ENCODE data around the gene MEGF6.

MEGF6 gene

DNA sequence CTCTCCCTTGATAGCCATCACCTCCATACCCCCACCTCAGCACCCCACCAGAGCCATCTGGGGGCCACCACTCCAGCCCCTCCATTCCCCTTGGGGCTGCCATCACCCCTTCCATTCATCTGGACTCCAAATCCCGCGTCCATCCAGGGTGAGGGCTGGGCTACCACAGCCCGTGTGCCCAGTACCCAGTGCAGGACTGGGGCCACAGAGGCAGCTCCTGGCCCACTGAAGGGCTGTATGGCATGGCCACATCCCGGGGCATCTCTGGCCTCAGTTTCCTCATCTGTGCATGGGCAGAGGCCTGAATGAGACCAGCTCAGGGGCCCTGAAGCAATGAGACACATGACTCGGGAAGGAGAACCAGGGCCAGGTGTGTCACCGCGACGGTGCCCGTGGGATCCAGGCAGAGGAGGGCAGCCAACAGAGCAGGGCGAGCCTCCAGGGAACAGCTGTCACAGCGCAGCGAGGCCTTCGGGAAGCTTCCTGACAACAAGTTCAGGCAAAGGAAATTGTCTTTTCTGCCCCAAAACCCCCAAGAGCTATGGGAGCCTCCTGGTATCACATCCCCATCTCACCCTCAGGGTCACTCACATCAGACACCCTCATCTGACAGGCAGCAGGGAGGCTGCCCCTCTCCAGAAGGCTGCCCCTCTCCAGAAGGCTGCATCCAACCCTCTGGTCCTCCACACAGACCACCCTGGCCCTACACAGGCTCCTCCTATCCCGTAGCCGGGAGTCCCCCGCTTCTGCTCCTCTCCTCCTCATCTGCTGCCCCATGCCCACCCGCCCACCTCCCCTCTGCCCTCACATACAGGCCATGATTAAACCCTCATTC lies 76.3 kb downstream of the MEGF6 start:
- no peak for DNase-seq

DNA sequence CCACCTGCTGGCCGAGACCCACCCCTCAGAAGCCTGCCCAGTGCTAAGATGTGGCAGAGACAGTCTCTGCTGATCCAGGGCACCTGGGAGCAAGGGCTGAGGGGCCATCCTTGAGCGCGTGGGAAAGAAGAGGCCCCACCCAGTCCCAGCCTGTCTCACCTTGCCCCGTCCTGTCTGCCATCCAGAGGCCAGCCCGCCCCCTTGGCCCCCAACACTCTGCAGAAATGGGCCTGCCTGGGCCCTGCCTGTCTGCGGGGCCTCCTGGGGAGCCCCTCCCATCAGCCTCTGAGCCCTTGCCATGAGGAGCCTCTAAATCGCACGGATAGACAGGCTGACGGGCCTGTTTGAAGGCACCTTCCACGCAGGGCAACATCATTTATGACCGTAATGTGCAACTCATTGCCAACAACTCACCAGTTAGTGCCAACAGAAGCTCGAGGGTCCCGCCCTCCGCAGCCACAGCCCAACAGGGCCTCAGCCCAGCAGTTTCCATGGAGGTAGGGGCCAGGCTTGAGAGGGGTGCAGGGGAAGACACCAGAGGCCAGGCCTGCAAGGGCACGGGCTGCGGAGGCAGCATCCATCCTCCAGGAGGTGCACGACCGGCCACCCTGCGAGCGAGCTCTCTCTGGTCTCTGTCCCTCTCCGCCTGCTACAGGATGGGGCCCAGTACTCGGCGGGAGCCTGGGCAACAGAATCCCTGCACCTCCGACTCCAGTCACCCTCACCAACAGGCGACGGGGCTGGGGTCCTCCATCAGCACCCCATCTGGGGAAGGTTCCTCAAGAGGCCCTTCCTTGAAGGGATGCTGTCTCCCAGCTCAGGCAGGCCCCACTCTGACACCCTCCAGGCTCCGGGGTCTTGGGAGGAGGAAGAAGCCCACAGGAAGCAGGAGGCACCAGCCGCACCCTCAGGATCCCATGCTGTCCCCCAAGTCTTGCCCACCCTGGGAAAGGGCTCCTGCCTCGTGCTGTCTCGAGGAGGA lies 78.0 kb downstream of the MEGF6 start:
- no peak for DNase-seq

DNA sequence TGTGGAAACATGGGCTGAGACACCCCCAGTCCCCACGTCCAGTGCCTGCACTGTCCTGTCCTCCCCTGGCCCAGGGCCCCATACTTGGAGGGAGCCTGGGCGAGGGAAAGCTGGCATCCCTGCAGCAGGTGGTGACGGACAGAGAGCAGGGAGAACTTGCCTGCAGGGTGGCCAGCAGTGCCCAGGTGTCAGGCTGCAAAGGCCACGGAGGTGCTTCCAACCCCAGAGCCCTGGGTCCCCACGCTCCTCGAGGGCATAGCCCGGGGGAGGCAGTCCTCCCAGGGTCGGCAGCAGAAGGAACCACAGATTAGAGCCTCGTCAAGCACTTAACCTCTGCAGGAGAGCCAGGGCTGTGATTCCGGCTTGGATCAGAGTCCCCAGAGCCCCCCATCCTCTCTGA lies 79.4 kb downstream of the MEGF6 start:
- DNase-seq, result no peak

DNA sequence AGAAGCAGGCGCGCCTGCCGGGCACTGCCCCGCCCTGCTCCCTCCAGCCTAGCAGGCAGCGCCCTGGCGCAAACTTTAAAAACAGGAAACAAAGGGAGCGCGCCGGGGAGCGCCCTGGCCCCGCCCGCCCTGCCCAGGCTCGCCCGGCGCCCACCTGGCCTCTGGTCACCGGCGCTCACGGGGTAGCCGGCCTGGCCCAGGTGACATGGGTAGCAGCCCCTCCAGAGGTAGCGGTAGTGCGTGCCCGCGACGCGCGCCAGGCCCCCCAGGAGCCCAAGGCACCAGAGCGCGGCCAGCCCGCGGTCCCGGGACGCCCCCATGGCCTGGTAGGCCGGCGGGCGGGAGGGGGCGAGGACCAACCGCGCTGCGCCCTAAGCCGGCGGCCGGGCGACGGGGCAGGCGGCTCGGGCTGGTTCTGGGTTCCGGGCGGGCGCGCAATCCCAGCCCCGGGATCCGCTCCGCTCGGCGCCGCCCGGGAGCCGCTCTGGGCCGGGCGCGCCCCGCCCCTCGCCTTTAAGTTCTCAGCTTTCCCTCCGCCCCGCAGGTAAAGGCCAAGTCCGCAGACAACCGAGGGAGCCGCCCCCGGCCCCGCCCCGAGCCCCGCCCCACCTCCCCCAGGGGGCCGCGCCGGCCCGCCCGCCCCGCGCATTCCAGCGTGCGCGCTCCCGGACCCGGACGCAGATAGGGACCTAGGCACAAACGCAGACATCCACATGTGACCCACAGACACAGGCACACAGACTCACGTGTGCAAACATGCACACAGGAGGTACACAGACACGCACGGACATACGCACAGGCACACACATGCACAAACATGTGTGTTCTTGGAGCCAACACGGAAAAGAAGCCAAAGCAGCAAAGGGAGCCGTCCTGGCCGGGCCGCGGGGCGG lies 80.1 kb downstream of the MEGF6 start:
- DNase-seq, result peak; percentile 81

DNA sequence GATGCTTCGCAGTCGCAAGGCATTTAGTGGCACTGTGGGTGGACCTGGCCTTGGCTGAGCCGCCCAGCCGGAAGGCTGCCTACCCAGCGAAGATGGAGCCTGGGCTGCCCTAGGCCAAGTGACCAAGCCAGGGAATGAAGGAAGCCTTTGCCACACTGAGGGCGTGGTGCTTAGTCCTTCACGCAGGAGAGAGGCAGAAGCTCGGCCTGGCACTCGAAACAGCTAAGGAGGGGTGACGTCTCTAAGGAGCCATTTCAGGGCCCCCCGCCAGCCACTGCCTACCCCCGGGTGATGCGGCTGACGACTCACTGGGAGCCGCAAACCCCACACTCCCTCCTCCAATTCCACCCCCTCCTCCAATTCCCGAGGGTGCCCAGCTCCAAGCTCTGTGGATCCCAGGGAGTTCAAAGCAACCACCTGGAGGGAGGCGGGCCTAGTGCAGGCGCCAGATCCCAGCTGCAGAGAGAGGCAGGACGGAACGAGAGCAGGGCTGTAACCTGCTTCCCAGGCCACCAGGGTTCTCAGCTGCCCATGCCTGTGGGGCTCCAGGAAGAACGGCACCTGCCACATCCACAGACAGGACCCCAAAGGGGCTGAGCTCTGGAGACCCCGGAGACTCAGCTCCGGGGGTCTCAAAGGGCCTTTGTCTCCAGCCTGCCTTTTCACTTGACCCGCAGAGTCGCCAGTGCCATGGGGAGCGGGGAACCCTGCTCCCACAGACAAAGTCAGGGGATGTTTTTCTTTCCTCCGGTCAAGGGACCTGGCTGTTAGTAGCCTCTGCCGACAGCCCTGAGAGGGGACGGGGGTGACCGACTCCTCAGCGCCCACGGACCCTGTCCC lies 81.0 kb downstream of the MEGF6 start:
- no peak for DNase-seq

DNA sequence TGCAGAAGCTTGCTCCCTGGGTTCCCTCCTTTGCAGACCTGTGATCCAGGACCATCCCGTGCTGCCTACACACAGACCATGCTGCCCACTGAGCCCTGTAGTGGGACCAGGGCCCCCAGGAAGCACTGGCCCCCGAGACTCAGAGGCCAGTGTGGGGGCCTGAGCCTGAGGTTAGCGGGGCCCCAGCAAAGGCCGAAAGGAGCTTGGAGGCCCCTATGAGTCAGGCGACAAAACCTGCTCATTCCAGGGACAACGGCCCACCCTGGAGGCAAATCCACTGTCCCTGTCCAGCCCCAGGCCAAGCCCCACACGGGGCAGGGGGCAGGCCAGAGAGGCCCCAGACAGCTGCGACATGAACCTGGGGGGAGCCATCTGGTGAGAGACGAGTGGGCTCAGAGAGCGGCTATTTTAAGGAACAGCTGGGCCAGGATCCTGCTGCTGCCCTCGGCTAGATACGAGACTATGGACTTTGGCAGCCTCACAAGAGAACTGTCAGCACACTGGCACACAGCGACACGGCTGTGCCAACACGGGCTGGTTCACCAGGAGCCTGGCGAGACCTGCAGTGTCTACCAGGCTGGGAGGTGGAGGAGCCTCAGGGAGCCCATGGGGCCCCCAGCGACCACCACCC lies 82.1 kb downstream of the MEGF6 start:
- no peak for DNase-seq

DNA sequence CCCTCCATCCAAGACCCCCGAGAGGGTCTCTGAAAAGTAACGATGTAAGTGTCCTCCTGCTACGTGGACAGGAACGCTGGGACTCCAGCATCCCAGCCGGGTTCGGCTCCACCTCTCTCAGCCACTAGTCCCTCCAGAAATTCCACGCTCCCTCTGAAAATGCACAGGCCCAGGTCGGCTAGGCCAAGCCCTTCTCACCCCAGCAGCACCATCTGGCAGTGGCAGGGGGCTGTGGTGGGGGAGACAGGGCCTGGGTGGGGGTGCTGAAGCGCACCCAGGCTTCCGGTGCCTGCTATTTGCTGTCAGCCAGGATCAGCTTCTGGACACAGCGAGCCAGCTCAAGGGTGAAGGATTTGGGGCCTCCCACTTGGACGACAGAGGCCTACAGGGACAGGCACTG lies 83.5 kb downstream of the MEGF6 start:
- no peak for DNase-seq

DNA sequence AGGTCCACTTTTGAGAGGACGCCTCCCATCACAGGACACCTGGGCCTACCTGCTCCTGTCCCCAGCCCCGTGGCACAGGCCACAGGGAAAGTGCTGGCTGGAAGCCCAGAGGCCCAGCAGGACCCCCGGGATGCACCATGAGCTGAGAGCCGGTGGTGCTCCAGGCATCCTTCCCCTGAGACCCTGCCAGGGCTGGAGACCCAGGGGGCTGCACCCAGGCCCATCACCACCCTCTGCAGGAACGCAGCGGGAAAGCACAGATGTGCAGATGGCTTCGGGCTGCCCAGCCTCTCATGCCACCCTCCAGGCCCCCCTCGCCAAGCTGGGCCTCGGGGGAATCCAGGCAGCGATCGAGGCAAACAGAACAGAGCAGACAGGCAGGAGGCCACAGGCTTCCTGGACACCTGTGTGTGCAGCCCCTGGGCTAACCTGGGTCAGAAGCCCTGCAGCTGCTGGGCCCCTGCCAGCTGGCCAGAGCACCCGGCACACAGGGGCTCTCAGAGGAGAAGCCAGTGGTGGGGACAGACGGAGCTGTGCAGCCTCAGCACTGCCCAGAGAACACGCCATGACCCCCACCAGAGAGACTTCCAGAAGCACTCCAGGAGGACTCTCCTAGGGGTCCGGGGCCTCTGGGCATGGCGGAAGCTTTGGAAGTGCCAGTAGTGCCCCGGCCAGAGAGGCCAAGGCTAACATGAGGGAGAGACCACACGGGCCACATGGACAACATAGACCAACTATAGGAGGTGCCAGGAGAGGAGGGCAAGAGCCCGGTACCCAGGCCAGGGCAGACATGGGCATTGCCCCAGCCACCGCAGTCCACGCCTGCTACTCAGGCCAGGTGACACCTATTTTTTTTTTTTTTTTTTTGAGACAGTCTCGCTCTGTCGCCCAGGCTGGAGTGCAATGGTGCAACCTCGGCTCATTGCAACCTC lies 85.5 kb downstream of the MEGF6 start:
- DNase-seq, result no peak

DNA sequence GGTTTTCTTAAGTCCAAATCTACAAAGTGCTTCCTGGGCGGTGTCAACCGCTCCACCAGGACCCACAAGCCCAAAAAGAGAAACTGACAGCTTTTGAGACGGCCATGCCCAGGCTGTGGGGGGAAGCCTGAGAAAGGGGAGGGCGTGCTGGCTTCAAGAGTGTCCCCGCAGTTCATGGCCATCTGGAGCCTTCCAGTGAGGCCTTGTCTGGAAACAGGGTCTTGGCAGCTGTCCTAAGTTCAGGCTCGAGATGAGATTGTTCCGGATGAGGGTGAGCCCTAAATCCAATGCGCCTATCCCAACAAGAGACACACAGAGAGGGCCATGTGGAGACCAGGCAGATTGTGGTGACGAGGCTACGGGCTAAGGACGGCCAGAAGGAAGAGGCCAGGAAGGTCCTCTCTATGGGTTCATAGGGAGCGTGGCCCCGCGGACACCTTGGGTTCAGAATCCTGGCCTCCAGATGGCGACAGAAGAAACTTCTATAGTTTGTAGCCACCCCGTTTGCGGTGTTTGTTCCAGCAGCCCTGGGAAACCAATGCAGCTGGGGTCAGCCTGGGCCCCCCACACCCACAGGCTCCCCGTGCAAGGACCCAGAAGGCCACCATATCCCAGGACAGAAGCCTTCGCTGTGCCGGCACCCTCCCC lies 86.6 kb downstream of the MEGF6 start:
- no peak for DNase-seq

DNA sequence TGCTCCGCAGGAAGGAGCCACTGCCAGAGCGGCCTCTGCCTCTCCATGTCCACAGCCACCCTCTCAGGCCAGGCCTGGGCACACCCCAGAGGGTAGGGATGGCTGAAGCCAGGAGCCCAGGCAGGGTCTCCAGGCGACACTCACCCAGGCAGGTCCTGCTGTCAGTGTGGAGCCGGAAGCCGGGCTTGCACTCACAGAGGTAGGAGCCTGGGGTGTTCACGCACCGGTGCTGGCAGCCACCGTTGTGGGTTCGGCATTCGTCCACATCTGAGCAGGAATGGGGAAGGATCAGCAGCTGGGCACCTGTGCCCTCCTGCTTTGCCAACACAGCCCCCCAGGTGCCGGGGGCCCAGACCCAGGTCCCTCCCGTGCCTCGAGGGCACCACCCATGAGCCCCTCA lies 87.3 kb downstream of the MEGF6 start:
- no peak for DNase-seq

DNA sequence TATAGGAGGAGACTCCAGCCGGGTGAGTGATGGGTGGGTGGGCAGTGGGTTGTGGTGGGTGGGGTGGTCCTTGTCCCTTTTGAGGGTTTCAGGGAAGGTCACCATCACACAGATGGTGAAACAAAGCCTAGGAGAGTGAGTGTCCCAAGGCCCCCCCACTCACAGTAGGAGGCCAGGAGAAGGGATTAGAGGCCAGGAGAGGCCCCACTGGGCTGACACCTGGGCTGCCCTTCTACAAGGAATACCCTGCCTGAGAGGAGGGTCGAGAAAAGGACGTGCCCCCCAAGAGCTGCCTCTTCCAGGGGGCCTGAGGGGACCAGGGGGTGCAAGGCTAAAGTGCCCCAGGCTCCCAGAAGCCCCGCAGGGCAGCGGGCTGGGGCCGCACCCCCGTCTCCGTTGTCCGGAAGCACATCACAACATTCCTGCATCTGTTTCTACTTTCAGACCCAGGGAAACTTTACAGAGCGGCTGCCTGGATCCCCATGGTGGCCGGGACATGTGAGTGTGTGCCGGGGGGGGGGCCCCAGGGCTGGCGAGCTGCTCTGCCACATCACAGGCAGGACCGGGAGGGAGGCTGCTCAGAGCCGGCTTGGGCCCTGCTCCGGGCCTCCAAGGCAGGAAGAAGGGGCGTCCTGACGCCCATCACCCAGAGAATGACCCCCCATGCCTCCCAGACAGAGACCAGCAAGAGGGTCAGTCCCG lies 88.6 kb downstream of the MEGF6 start:
- DNase-seq, result no peak

DNA sequence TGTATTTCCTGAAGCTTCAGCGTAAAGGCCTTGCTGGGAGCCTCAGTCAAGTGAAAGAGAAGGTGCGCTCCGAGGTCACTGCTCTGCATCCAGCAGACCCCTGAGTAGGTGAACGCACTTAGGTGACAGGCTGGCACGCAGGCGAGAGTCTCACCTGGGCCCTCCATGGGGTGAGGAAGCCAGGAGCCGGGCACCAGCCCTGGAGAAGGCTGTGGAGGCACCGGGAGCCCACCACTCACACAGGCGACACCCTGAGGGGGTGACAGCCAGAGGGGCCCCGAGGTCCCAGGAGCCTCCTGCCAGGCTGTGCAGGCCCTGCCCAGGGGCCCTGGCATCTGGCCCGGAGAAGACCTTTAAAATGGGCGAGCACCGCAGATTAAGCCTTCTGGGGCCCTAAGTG lies 89.2 kb downstream of the MEGF6 start:
- no peak for DNase-seq

DNA sequence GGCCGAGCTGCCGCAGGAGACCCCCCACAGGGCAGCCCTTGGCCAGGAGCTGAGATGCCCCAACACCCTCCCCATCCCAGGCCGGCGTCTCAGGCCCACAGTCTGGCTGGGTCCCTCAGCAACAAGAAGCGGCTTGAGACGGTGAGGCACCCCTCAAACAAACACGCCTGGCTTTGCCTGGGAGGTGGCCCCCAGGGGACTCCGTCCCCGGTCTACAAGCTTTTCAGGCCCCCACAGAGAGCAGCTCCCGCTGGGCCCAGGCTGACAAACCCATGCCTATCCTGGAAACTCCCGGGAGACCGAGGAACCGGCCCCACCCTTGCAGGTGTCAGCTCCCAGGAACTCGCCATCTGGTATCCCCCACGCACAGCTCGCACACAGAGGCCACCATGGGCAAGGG lies 89.9 kb downstream of the MEGF6 start:
- no peak for DNase-seq

DNA sequence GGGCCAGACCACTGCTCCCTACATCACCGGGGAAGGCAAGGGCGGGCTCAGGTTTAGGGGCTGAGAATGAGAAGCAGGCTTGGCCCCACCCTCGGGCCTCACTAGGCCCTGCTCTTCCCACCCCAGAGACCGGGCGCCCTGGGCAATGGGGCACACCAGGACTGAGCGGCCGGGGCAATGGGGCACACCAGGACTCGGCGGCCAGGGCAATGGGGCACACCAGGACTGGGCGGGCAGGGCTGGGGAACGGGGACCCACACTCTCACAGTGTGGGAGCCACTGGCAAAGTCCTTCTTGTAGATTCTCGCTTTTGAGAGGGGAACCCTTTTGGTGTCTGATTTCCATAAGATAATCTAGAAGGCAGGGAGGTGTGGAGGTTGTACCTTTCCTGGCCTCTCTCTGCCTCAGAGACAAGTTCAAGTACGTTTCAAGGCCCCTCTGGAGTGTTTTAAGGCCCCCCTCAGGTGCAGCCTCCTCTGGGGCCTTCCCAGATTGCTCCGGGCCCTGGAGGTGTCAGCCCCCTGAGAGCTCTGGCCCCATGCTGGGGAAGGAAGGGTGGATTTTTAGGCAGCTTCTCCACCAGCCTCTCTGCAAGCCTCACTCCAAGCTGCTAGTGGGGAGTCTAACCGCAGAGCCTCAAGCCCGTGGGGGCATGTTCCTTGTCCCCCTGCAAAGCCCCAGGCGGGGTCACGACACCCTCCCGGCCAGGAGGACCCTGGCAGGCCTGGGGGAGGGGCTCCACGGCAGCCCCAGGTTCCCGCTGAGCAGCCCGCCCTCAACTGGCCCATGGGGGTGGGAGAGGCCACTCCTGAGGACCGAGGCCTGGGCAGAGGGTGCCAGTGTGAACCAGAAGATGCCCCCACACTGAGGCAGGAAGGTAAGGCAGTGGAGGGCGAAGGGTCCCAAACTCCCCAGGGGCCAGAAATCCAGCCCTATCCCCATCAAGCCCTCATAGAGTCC lies 90.6 kb downstream of the MEGF6 start:
- DNase-seq, result no peak

DNA sequence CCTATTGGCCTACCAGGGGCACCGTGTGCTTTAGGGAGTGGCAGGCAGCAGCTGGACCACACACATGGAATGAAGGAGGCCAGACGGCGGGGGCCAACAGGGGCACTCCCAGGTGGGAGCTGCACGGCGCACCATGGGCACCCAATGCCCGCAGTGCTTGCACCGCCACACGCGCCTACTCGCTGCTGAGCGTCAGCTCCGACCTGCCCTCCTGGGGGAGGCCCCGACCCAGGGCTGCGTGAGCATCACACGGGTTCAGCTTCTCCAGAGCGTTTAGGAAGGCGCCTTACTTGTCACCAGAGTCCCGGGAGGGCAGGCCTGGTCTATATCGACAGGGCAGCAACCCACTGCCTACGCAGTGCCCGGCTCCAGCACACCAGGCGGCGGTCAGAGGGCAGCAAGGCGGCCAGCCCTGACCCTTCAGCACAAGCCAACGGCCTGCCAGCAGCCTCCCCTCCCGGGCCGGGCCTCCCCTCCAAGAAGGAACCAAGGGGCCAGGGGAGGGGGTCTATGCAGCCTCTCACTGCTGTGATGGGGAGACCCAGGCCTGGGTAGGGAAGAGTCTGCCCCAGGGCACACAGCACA lies 91.9 kb downstream of the MEGF6 start:
- DNase-seq, result no peak

DNA sequence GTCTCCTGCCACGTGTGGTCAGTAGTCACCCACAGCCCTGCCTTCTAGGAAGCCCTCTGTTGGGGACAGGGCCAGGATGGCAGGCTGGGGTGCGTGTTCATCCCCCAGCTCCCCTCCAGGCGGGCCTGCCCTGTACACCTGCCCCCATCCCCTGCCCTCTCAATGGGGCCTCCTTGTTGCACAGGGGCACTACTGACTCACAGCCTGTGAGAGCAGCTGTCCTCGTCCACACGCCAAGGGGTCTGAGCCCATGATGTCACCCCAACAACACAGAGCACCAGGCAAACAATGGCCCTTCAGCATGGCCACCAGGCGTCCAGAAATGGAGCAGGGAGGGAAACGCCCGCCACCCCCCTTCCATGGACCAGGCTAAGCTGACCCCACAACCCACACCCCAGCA lies 92.6 kb downstream of the MEGF6 start:
- DNase-seq, result no peak

DNA sequence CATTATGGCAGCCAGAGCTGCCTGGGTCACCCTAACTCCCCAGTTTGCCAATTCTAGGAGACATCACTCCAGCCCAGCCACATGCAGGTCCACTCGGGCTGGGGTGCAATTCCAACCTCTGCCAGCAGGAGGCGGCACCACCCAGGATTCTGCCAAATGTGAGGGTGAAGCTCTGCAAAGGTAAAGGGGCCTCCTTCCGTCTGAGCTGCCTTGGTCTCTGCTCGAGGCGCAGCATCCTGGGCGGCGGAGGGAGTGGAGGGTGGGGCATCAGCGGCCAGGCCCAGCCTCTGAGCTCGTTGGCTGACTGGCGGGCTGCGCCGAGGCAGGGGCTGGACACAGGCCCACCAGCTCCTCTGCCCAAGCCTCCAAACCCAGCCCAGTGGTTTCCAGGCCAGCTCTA lies 93.1 kb downstream of the MEGF6 start:
- peak; percentile 70 for DNase-seq

Data from stimulated activated CD8-positive, alpha-beta memory T cell treated with anti-CD3 and anti-CD28 coated beads, Interleukin-4, amount 100 ng/mL, for 48 hours (primary cell).